HT-29 (cell line): ENCODE data around the gene STMN3. TPM values are rescaled to one million over a fixed set of nuclear protein-coding genes. Genes with fewer than 3 reads are reported as not detected.

Experiments used
- DNase-seq: peaks from one replicate; pipeline ENCODE4 v3.0.0-alpha.2; 2015; ENCODE audit warnings: low spot score
- small RNA-seq: library from RNA; depleted of rRNA; stranded (forward); fragments of <200 nt; gene quantifications from one replicate; pipeline ENCODE3, GENCODE V24; 2014
- total RNA-seq: library from RNA; depleted of rRNA; stranded (reverse); fragments of >200 nt; shearing (Covaris generic); gene quantifications from 2 replicates; pipeline ENCODE4 v1.2.3, GENCODE V29; 2014; rRNA removed

Gene STMN3
- total RNA-seq, 1 experiment from 2014 or later, result 7.0 TPM

DNA sequence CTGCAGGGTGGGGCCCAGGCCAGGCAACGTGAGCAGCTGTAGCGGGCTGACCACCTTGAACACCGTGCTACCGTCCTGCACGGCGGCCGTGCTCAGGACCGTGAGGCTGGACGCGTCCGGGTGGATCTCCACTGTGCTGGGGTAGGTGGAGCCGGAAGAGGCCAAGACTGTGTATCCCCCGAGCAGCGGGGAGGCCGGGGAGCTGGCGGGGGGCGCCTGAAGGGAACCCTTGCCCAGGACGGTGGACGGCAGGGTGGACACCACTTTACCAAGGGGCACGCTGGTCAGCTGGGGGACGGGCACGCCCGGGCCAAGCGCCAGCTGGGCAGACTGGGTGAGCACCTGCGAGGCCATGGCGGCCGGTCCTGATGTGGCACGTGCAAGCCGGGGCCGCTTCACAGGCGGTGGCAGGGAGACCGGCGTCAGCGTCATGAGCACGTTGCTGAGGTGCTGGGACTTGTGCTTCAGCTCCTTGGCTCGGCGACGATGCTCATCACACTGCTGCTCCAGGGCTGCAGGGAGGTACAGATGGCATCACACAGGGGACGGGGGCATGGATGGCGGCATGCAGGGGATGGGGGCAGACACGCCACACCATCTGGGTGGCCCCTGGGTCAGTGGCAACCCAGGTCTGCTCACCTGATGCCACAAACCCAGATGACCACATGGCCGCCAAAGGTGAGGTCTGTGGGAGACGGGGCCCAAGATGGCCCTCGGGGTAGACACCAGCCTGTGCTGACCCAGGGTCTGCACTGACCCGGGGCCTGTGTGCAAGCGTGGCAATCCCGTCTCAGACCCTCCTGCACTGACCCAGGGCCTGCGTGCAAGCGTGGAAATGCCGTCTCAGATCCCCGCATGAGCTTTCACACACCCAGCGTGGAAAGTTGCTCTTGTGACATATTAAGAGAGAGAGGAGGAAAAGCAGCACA, 62.7 kb downstream of the STMN3 start:
- DNase-seq, result no peak

Small RNAs within 50 kb of the gene (small RNA-seq; reads per million reads assigned to genes)
- not detected for gene TNFRSF6B

Other genes starting within 250 kb of the STMN3 start
- gene KCNQ2, start 180.8 kb downstream of the STMN3 start, total RNA-seq, result 0.08 and 0.13 TPM in 2 replicates
- 29.8 and 38.0 TPM in 2 replicates for gene EEF1A2, start 154.3 kb downstream of the STMN3 start, total RNA-seq
- 384 and 468 TPM in 2 replicates for gene PPDPF, start 132.7 kb downstream of the STMN3 start, total RNA-seq
- 26.3 and 31.1 TPM in 2 replicates for gene PTK6, start 116.0 kb downstream of the STMN3 start, total RNA-seq
- 0.13 TPM in 1 of 2 replicates, not detected in the other for gene SRMS, start 105.7 kb downstream of the STMN3 start, total RNA-seq
- gene FNDC11, start 99.3 kb downstream of the STMN3 start, total RNA-seq, result 2.2 and 2.4 TPM in 2 replicates
- 109 and 163 TPM in 2 replicates for gene HELZ2, start 79.2 kb downstream of the STMN3 start, total RNA-seq
- gene GMEB2, start 26.3 kb downstream of the STMN3 start, total RNA-seq, result 42.5 and 43.6 TPM in 2 replicates
- gene RTEL1, start 4.9 kb upstream of the STMN3 start, total RNA-seq, result 43.0 and 55.1 TPM in 2 replicates
- 4.1 and 4.9 TPM in 2 replicates for gene TNFRSF6B, start 43.2 kb upstream of the STMN3 start, total RNA-seq
- gene ARFRP1, start 54.6 kb upstream of the STMN3 start, total RNA-seq, result 82.0 and 86.1 TPM in 2 replicates
- gene ZGPAT, start 54.6 kb upstream of the STMN3 start, total RNA-seq, result 52.1 and 68.6 TPM in 2 replicates
- gene LIME1, start 83.2 kb upstream of the STMN3 start, total RNA-seq, result 267 and 295 TPM in 2 replicates
- gene SLC2A4RG, start 86.4 kb upstream of the STMN3 start, total RNA-seq, result 200 and 229 TPM in 2 replicates
- 3.3 and 5.3 TPM in 2 replicates for gene ZBTB46, start 177.8 kb upstream of the STMN3 start, total RNA-seq
- gene ABHD16B, start 208.1 kb upstream of the STMN3 start, total RNA-seq, result not detected in 2 replicates
- gene TPD52L2, start 211.8 kb upstream of the STMN3 start, total RNA-seq, result 151 and 156 TPM in 2 replicates
- gene DNAJC5, start 241.7 kb upstream of the STMN3 start, total RNA-seq, result 106 and 109 TPM in 2 replicates